HepG2 (cell line): Measurements from ENCODE around the gene CASTOR1. TPM values are rescaled to one million over a fixed set of nuclear protein-coding genes. Genes with fewer than 3 reads are reported as not detected.
A peak's percentile ranks its signal among the peaks of the same experiment; 100 is the strongest.

Experiments used
- EEA1 ChIP-seq: sonication (generic); formaldehyde crosslinking; IDR thresholded peaks from 2 replicates; pipeline ENCODE4 v1.5.1; 2020; ENCODE audit warnings: mild to moderate bottlenecking, missing genetic modification reagents, borderline replicate concordance
- GATAD2A ChIP-seq: IDR thresholded peaks from 2 replicates; pipeline ENCODE4 v1.6.1; 2016
- ISX ChIP-seq: sonication (generic); formaldehyde crosslinking; conservative IDR thresholded peaks from 2 replicates; pipeline ENCODE4 v1.5.0; 2020; ENCODE audit warnings: missing genetic modification reagents
- KDM1A ChIP-seq: IDR thresholded peaks from 2 replicates; pipeline ENCODE4 v1.6.1; 2016; ENCODE audit warnings: missing compliant biosample characterization
- REPIN1 ChIP-seq: sonication (generic); formaldehyde crosslinking; IDR thresholded peaks from 2 replicates; pipeline ENCODE4 v1.8.0; 2022; ENCODE audit warnings: missing genetic modification reagents, low read depth, mild to moderate bottlenecking, borderline replicate concordance
- ZC3H13 ChIP-seq: sonication (generic); formaldehyde crosslinking; IDR thresholded peaks from 2 replicates; pipeline ENCODE4 v1.8.1; 2023; ENCODE audit warnings: mild to moderate bottlenecking, missing genetic modification reagents, moderate library complexity
- ZNF121 ChIP-seq: sonication (generic); formaldehyde crosslinking; IDR thresholded peaks from 2 replicates; pipeline ENCODE4 v1.5.0; 2020; ENCODE audit warnings: mild to moderate bottlenecking, missing genetic modification reagents
- ZNF326 ChIP-seq: sonication (generic); formaldehyde crosslinking; IDR thresholded peaks from 2 replicates; pipeline ENCODE4 v1.4.0; 2020; ENCODE audit warnings: missing genetic modification reagents, borderline replicate concordance
- polyA plus RNA-seq, 8 experiments: library from polyadenylated mRNA; depleted of rRNA in 3 of 8; stranded (reverse) in 7 of 8; unstranded in 1 of 8; fragments of >200 nt; fragmentation: Illumina TruSeq in 4 of 8; extraction: Trizol in 4 of 8; gene quantifications; 2 replicates each; pipeline versions ENCODE4 v1.2.1 to v1.2.3, GENCODE V29; 2011 to 2016; ENCODE audit warnings: low read depth in 4 of 8, missing spikeins in 1 of 8, mixed read lengths in 1 of 8; ENCODE audit not compliant: insufficient read depth in 1 of 8
- total RNA-seq, 5 experiments: library from RNA; depleted of rRNA; stranded (reverse); fragments of >200 nt; fragmentation: Illumina TruSeq; extraction: Trizol; gene quantifications; 2 replicates each; pipeline ENCODE4 v1.2.3, GENCODE V29; 2016; ENCODE audit warnings: low read depth in 1 of 5
- TF ChIP-seq, protein P1 (sequence below): sonication (generic); formaldehyde crosslinking; IDR thresholded peaks from 2 replicates; pipeline ENCODE4 v1.4.0; 2020; ENCODE audit warnings: missing genetic modification reagents
- TF ChIP-seq, protein P2 (sequence below): sonication (generic); formaldehyde crosslinking; IDR thresholded peaks from 2 replicates; pipeline ENCODE4 v1.4.0; 2020; ENCODE audit warnings: mild to moderate bottlenecking, missing genetic modification reagents
- TF ChIP-seq, protein P3 (sequence below): sonication (generic); formaldehyde crosslinking; IDR thresholded peaks from 2 replicates; pipeline ENCODE4 v1.4.0; 2020; ENCODE audit warnings: missing genetic modification reagents
- TF ChIP-seq, protein P4 (sequence below): IDR thresholded peaks from 2 replicates; pipeline ENCODE4 v1.6.1; 2012; ENCODE audit warnings: inconsistent platforms
- TF ChIP-seq, protein P5 (sequence below): sonication (generic); formaldehyde crosslinking; IDR thresholded peaks from 2 replicates; pipeline ENCODE4 v1.4.0; 2020; ENCODE audit warnings: missing genetic modification reagents, mild to moderate bottlenecking, borderline replicate concordance

CASTOR1 gene
- total and polyA plus RNA-seq, 2 of the 13 experiments (the other 11 are each of a cell fraction or from before 2014, with no cell fraction given), result 2.6 to 4.4 TPM

DNA sequence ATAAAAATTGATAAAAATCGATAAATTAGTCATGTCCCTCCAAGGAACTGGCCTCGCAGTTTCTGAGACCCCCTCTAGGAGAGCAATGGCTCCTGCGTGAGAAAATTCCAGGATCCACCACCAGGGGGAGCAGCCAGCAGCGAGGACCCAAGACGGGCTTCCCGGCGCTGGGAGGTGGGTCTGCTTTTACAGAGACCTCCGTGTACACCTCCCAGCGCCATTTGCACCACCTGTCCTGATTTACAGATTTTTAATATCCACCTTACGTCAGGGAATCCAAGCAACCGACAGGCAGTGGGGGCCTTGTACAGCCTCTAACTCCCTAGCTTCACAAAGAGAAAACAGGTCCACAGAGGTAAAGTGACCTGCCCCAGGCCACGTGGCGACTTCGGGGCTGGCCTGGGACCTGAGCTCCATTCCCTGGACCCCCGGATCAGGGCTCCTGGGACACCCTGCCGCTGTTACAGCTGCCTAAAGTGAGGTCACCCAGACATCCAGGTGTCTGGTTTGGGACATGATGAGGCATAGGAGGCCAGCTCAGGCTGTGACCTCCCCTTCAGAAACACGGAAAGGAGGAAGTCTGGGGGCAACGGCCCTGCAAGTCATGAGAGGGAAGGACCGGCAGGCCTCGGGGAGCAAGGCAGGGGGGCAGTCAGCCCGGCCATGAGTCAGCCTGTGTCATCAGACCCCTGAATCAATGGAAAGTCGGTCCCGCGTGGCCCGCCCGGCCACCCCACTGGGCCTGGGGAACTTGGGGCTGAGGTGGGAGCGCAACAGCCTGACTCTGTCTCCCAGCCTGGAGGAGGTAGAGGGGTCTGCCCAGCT, 26.2 kb downstream of the CASTOR1 start (continued):
- TF ChIP-seq, protein P1, sequence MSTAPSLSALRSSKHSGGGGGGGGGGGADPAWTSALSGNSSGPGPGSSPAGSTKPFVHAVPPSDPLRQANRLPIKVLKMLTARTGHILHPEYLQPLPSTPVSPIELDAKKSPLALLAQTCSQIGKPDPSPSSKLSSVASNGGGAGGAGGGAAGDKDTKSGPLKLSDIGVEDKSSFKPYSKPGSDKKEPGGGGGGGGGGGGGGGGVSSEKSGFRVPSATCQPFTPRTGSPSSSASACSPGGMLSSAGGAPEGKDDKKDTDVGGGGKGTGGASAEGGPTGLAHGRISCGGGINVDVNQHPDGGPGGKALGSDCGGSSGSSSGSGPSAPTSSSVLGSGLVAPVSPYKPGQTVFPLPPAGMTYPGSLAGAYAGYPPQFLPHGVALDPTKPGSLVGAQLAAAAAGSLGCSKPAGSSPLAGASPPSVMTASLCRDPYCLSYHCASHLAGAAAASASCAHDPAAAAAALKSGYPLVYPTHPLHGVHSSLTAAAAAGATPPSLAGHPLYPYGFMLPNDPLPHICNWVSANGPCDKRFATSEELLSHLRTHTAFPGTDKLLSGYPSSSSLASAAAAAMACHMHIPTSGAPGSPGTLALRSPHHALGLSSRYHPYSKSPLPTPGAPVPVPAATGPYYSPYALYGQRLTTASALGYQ (CRISPR knock-in tag), result no peak
- TF ChIP-seq, protein P2, sequence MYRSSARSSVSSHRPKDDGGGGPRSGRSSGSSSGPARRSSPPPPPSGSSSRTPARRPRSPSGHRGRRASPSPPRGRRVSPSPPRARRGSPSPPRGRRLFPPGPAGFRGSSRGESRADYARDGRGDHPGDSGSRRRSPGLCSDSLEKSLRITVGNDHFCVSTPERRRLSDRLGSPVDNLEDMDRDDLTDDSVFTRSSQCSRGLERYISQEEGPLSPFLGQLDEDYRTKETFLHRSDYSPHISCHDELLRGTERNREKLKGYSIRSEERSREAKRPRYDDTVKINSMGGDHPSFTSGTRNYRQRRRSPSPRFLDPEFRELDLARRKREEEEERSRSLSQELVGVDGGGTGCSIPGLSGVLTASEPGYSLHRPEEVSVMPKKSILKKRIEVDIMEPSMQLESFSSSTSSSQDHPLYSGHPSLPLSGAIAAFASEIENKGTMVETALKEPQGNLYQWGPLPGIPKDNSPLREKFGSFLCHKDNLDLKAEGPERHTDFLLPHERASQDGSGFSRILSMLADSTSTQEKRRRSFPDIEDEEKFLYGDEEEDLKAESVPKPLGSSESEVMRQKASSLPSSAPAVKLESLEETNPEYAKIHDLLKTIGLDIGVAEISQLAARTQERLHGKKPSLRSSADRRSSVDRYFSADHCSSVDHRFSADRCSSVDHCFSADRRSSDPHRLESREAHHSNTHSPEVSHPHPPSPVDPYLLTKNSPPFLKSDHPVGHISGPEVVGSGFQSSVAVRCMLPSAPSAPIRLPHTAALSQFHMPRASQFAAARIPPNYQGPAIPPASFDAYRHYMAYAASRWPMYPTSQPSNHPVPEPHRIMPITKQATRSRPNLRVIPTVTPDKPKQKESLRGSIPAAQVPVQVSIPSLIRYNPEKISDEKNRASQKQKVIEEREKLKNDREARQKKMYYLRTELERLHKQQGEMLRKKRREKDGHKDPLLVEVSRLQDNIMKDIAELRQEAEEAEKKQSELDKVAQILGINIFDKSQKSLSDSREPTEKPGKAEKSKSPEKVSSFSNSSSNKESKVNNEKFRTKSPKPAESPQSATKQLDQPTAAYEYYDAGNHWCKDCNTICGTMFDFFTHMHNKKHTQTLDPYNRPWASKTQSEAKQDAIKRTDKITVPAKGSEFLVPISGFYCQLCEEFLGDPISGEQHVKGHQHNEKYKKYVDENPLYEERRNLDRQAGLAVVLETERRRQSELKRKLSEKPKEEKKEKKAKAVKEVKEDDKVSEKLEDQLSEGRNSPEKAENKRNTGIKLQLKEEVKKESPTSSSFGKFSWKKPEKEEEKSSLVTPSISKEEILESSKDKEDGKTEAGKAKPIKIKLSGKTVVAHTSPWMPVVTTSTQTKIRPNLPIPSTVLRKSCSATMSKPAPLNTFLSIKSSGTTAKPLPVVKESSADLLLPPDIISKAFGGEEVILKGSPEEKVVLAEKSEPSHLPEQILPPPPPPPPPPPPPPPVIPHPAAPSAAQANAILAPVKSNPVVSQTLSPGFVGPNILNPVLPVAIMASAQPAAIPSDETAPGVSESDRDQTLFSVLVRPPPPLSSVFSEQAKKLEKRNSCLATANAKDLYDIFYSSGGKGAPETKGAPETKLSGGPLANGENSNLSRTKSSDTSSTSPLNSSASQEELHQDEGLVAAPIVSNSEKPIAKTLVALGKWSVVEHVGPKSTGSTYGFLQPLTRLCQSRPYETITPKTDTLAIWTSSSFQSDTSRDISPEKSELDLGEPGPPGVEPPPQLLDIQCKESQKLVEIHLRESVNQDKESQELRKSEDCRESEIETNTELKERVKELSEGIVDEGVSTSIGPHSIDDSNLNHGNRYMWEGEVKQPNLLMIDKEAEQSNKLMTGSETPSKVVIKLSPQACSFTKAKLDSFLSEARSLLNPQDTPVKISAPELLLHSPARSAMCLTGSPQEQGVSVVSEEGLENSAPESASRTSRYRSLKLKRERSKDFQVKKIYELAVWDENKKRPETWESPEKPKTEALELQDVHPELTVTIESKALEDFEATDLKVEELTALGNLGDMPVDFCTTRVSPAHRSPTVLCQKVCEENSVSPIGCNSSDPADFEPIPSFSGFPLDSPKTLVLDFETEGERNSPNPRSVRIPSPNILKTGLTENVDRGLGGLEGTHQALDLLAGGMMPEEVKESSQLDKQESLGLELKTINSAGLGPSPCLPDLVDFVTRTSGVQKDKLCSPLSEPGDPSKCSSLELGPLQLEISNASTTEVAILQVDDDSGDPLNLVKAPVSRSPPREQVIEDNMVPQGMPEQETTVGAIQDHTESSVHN, result no peak
- no peak for TF ChIP-seq GATAD2A (CRISPR knock-in tag)
- TF ChIP-seq REPIN1 (CRISPR knock-in tag), result no peak
- TF ChIP-seq, protein P3, sequence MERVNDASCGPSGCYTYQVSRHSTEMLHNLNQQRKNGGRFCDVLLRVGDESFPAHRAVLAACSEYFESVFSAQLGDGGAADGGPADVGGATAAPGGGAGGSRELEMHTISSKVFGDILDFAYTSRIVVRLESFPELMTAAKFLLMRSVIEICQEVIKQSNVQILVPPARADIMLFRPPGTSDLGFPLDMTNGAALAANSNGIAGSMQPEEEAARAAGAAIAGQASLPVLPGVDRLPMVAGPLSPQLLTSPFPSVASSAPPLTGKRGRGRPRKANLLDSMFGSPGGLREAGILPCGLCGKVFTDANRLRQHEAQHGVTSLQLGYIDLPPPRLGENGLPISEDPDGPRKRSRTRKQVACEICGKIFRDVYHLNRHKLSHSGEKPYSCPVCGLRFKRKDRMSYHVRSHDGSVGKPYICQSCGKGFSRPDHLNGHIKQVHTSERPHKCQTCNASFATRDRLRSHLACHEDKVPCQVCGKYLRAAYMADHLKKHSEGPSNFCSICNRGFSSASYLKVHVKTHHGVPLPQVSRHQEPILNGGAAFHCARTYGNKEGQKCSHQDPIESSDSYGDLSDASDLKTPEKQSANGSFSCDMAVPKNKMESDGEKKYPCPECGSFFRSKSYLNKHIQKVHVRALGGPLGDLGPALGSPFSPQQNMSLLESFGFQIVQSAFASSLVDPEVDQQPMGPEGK (CRISPR knock-in tag), result peak; percentile 43; the same call in 1 of the 2 replicates
- no peak for TF ChIP-seq ZC3H13 (CRISPR knock-in tag)
- no peak for TF ChIP-seq ZNF326 (CRISPR knock-in tag)
- no peak for TF ChIP-seq EEA1 (CRISPR knock-in tag)
- TF ChIP-seq, protein P4, sequence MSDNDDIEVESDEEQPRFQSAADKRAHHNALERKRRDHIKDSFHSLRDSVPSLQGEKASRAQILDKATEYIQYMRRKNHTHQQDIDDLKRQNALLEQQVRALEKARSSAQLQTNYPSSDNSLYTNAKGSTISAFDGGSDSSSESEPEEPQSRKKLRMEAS, result peak; percentile 48; the same call in 1 of the 2 replicates
- TF ChIP-seq, protein P5, sequence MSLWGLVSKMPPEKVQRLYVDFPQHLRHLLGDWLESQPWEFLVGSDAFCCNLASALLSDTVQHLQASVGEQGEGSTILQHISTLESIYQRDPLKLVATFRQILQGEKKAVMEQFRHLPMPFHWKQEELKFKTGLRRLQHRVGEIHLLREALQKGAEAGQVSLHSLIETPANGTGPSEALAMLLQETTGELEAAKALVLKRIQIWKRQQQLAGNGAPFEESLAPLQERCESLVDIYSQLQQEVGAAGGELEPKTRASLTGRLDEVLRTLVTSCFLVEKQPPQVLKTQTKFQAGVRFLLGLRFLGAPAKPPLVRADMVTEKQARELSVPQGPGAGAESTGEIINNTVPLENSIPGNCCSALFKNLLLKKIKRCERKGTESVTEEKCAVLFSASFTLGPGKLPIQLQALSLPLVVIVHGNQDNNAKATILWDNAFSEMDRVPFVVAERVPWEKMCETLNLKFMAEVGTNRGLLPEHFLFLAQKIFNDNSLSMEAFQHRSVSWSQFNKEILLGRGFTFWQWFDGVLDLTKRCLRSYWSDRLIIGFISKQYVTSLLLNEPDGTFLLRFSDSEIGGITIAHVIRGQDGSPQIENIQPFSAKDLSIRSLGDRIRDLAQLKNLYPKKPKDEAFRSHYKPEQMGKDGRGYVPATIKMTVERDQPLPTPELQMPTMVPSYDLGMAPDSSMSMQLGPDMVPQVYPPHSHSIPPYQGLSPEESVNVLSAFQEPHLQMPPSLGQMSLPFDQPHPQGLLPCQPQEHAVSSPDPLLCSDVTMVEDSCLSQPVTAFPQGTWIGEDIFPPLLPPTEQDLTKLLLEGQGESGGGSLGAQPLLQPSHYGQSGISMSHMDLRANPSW, result no peak
- TF ChIP-seq ISX, result no peak
- TF ChIP-seq ZNF121, result no peak
- TF ChIP-seq KDM1A (CRISPR knock-in tag), result no peak
